Lower leg skin (tissue), 3 donors: ENCODE results near the gene NEURL1.

ENCODE experiments used
- POLR2A ChIP-seq, 2 donors: fragments of 450-650 bp; IDR thresholded peaks; one replicate each; pipeline ENCODE4 v1.6.1; 2016 to 2017; ENCODE audit warnings: antibody characterized with exemption in 2 of 2, mild to moderate bottlenecking in 1 of 2, moderate library complexity in 1 of 2
- TF ChIP-seq, protein P1 (sequence below), 3 donors: fragments of 450-650 bp; IDR thresholded peaks; one replicate each; pipeline ENCODE4 v1.5.1; 2016; ENCODE audit warnings: antibody characterized with exemption in 3 of 3, mild to moderate bottlenecking in 3 of 3, moderate library complexity in 2 of 3

DNA sequence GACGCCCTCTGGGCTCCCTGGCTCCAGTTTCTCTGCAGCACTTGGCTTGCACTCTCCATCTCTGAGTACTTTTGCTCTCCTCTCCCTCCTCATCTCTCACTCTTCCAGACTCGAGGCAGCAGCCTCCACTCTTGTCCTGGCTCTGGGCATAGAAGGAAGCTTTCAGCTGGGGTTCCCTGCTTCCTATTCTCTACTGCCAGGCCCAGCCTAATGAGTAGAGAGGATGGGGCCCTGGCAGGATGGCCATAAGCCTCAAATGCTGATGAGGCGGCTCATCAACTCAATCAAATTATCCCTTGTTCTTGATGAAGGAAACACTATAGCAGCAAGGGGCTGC lies 55.8 kb downstream of the NEURL1 start:
- TF ChIP-seq, protein P1, sequence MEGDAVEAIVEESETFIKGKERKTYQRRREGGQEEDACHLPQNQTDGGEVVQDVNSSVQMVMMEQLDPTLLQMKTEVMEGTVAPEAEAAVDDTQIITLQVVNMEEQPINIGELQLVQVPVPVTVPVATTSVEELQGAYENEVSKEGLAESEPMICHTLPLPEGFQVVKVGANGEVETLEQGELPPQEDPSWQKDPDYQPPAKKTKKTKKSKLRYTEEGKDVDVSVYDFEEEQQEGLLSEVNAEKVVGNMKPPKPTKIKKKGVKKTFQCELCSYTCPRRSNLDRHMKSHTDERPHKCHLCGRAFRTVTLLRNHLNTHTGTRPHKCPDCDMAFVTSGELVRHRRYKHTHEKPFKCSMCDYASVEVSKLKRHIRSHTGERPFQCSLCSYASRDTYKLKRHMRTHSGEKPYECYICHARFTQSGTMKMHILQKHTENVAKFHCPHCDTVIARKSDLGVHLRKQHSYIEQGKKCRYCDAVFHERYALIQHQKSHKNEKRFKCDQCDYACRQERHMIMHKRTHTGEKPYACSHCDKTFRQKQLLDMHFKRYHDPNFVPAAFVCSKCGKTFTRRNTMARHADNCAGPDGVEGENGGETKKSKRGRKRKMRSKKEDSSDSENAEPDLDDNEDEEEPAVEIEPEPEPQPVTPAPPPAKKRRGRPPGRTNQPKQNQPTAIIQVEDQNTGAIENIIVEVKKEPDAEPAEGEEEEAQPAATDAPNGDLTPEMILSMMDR (IDR thresholded peaks at IDR 0.05), result no peak
- no peak for TF ChIP-seq POLR2A (IDR thresholded peaks at IDR 0.05)
